SK-N-MC (cell line): ENCODE results near the gene IGF1R.

Source experiments
- EZH2 ChIP-seq: fragments of 200-600 bp; sonication (generic); IDR thresholded peaks from one replicate; pipeline ENCODE4 v1.6.1; 2017; ENCODE audit warnings: antibody characterized with exemption
- POLR2AphosphoS5 ChIP-seq: IDR thresholded peaks from 2 replicates; pipeline ENCODE4 v1.6.1; 2012; ENCODE audit warnings: mild to moderate bottlenecking, low read depth, low read length, borderline replicate concordance

DNA sequence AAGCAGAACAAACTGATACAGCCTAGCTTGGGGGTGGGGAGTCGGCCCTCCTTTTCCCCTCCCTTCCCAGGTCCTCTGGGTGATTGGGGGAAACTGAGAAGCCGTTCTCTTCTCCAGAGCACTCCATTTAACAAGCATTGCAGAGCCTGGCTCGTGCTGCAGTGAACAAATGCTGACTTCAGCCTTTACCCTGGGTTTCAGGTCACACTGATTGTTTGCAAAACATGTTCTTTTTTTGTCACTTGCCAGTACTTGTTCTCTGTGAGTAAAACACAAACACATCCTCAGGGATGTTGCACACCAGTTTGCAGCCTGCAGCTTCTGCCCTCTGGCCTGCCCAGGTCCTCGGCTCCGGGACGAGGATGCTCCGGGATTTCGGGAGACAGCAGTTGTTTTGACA, 226.4 kb downstream of the IGF1R start:
- TF ChIP-seq POLR2AphosphoS5 (no peak), EZH2 (no peak)
